ENCODE data around the gene CNTRL.
A peak's percentile ranks its signal among the peaks of the same experiment; 100 is the strongest.

Gene CNTRL

DNA sequence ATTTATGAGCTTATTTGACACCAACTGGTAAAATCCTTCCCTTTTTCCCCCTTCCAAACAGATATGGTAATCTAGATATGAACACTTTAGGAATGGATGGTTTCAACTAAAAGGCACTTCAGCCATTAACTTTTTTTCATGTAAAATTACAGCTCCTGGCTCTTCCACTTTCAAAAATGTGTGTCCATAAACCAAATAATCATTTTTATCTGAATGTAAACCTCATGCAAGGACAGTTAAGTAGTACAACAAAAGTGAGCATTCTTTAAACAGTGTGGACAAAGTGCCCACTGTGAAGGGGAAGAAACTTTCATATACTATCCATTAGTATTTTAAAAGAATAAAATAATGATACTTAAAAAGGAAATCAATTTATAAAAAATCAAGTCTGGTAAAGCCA, 109.7 kb downstream of the CNTRL start:
- DNase-seq = no peak

GRCh38 chr9:121185178-121185745, 110.5 kb downstream of the CNTRL start:
- no peak for DNase-seq

GRCh38 chr9:121185774-121186403, 111.1 kb downstream of the CNTRL start:
- no peak for DNase-seq

DNA sequence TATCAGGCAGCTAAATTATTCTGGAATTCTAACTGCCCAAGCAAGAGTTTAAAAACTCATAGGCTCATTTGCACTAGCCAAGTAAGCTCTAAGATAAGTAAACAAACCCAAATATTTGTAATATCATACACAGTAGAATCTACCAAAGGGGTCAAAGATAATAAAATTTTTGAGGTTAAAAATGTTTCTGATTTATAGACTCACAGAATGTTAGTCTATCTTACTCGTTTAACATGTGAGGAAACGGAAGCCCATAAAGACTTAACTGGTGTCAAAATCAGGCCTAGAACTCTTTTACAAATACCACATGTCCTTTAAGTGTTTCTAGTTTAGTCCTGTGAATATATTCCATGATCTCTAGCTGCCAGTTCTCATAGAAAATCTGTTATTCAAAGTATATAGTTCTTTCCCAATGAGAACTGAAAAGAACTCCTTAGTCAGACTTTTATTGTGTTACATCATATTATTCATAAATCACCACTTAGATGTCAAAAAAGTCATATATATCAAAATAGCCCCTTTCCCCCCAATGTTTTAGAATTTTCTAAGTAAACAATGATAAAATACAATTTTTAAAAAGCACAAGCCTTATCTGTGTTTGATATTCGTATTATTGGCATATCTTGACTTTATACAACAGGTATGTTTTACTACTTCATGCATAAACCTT, 113.0 kb downstream of the CNTRL start:
- no peak for DNase-seq

- DNase-seq = no peak
Measured at GRCh38 chr9:121189006-121189405, 114.3 kb downstream of the CNTRL start.

GRCh38 chr9:121189660-121190059, 114.9 kb downstream of the CNTRL start:
- no peak for DNase-seq

DNA sequence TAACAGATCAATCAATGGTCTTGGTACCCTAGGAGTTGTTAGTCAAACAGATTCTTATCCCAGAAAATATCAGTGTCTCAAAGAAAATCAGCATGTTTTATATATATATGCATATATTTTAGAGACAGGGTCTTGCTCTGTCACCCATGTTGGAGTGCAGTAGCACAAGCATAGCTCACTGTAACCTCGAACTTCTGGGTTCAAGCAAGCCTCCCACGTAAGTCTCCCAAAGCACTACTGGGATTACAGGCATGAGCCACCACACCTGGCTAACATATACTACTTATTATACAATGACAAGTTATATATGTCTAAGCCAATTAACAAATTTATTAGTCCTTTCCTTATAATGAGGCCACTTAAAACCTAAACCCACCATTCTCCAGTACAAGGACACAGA, 116.5 kb downstream of the CNTRL start:
- no peak for DNase-seq

DNA sequence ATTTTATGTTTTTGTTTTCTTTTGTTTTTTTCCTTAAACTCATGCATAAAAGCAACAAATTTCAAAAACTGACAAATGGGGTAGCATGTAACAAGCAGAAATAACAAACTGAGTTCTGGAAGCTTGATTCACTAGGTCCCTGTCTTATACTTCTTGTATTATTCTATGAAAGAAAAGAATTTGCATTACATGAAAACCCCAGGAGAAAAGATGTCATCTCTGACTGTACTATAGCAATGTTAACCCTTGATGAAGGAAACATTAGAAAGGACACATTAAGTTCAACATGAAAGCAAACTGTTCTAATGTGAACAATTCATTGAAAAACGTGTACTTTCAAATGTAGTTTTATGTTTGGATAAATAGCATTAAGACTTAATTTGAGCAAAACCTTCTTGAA, 117.8 kb downstream of the CNTRL start:
- DNase-seq = no peak

GRCh38 chr9:121192959-121193640, 118.3 kb downstream of the CNTRL start:
- DNase-seq = no peak

- DNase-seq = no peak
Measured at GRCh38 chr9:121194730-121195129, 120.0 kb downstream of the CNTRL start.

- no peak for DNase-seq
Measured at GRCh38 chr9:121196389-121196788, 121.6 kb downstream of the CNTRL start.

DNA sequence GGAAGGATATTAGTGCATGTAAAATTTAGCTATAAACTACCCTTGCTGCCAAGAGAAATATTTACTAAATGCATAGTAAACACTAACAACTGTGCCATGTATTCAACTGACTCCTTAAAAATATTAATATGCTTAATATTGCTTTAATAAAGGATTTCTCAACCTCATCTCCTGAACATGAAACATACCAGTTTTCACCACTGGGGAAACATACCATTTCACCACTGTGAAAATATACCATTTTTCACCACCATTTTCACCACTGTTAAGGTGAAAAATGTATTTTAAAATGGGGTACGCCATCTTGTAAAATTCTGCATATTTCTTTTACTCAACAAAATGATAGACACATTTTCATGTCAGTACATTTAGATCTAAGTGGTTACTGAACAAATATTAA, 122.4 kb downstream of the CNTRL start:
- no peak for DNase-seq

- DNase-seq = no peak
Measured at GRCh38 chr9:121198512-121199042, 123.8 kb downstream of the CNTRL start.

DNA sequence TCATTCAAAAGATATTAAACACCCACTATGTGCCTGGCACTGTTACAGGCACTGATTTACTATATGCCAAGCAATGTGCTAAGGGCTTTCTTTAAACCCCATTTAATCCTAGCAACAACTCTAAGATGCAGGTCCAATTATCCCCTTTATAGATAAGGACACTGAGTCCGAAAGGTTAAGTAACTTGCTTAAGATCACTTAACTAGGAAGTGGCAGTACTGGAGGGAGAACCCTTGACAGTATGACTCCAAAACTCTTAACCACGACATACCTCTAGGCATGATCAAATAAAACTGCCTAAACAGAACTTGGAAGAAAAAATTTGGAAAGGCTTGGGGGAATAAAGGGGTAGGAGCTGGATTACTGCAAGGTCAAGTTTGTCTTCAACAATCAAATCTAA, 125.2 kb downstream of the CNTRL start:
- no peak for DNase-seq

GRCh38 chr9:121200356-121200755, 125.6 kb downstream of the CNTRL start:
- no peak for DNase-seq

GRCh38 chr9:121201045-121201737, 126.4 kb downstream of the CNTRL start:
- no peak for DNase-seq

DNA sequence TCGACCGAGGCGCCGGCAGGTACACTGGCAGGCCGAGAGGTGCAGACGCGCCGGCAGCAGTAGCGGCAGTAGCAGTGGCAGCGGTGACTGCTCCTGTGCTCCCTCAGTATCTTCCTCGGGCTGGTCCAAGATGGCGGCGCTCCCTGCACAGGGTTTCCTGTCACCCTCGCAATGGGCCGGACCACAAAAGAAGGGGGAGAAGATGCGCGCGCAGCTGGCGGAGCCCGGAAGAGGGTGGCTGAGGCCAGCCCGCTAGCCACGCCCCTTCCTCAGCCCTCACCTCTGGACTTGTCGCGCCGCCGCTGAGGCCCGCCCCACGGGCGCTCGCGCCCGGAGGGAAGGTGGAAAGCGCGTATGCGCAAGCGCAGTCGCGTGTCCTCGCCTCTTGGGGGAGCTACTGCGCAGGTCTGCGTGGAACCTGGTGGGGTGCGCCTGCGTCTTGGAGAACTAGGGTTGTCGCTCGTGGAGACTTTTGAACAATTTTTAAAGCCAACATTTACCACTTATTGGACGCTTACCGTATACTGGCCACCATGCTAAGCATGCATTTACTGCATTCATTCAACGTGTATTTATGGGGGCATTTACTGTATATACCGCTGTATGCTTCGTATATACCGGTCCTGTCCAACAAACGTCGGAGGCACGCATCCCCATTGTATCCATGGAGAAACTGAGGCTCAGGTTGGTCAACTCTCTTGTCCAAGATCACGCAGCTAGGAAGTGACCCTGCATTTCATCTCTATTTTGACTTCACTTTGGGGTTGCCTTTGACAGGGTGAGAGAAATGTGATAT, 127.2 kb downstream of the CNTRL start, which contains the start of gene RAB14:
Gene RAB14, minus strand, starts transcription at position 132 of the 796 bp plus-strand sequence. CDS start 8,457 bp downstream, outside the sequence.
- DNase-seq = peak; percentile 98

GRCh38 chr9:121204121-121204520, 129.4 kb downstream of the CNTRL start:
- DNase-seq = no peak

DNA sequence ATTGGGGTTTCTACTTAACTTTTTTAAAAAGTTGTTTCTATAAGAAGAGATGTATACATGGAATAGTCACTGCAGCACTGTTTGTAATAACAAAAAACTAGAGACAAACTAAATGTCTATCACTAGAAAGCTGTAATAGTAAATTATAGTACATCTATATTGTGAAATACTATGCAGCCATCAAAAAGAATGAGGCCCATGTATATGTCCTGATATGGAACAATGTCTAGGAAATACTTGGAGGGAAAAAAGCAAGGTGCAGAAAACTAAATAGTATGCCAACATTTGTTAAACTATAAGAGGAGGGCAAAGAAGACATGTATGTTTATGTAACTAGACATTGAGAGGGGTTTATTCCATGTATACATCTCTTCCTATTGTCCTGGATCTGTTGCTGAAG, 129.9 kb downstream of the CNTRL start:
- DNase-seq = no peak

DNA sequence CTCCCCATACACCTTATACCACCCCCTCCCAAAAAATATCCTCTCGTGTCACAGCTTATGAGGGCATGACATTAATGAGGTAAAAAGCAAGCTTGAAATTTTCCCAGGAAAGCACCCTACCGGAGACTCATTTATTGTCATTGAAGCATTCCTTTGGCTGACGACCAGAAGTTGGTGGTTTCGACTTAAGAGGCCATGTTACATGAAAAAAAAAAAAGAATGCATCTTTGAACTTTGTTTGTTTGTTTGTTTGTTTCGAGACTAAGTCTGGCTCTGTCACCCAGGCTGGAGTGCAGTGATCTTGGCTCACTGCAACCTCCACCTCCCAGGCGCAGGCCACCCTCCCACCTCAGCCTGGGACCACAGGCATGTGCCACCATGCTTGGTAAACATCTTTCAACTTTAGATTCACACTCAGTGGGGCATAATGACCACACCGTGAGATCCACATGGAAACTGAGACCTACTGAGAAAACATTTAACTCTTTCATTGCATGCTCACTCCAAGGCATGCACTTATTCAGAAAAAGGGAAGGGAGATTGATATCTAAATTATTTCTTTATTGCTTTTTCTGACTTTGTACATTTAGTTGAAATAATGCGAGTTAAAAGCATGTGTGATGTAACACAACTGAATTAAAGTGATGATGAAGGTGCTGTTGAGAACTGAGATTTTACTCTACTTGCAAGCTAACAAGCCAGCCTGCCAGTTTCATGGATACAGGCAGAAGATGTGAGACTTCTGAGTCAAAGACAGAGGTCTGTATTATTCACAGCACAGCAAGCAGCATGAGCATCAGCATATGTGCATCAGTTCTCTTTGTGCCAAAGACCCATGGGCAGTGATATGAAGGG, 132.0 kb downstream of the CNTRL start:
- no peak for DNase-seq

- no peak for DNase-seq
Measured at GRCh38 chr9:121207371-121207940, 132.7 kb downstream of the CNTRL start.
